Stimulated activated CD8-positive, alpha-beta memory T cell treated with anti-CD3 and anti-CD28 coated beads, Interleukin-15, amount 100 ng/mL, for 4 hours (primary cell): Measurements from ENCODE around the gene EIF3A.

Experiments used
- DNase-seq, 2 donors: peaks; one replicate each; pipeline ENCODE4 v3.0.0-alpha.2; 2020; ENCODE audit warnings: low read depth in 2 of 2

EIF3A gene

DNA sequence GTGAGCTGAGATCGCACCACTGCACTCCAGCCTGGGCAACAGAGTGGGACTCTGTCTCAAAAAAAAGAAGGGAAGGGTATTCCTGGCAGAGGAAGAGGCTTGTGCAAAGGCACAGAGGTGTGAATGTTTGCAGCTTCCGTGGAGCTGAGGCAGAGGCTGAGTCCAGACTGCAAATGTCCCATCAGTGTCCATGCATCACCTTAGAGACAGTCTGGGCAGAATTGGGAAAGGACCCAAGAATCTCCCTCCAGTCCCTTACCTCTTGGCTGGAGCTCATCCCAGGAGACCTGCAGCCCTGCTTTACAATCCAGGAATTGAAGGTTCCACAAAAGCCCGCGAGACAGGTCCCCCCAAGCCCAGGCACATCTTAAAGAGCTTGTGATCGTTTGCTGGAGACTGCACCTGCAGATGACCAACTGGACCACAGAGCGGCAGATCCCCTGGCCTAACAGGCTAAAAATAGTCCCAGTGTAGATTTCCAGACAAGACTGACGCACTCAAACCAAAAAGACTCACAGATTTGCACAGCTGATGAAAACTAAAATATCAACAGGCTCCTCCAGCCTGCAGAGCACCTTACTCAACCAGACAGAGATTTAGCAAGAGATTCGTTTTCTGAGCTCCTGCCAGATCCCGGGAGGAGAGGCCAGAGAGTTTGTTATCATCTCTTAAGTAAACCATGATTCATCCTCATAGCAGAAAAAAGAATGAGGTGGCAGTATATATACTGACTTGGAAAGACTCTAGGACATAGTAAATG lies 74.0 kb downstream of the EIF3A start:
- DNase-seq: no peak

DNA sequence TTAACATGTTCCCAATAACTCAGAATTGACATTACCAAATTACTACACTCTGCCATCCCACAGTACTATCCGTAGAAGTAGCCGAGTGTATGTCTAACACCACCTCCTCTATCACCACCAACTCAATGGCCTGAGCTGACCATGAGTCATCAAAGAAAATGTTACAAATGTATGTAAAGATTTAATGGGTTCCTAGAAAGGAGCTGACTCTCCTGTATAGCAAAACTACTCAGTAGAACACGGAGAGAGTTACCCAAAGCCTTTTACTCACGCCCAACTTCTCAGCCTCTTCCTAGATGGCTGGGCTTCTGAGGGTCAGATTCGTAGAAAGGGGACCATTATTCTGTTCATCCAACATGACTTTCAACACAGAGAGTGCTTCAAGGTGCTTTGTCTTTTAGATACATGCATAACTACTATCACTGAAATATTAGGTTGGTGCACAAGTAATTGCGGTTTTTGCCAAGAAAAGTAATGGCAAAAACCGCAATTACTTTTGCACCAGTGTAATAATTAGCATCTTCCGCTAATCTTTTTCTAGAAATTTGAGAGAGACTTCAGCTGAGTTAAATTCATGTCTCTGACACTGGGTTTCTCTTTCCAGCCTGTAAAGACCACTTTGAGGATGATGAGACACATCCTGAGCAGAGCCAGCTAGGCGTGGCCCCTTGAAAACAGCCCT lies 75.1 kb downstream of the EIF3A start:
- no peak for DNase-seq

DNA sequence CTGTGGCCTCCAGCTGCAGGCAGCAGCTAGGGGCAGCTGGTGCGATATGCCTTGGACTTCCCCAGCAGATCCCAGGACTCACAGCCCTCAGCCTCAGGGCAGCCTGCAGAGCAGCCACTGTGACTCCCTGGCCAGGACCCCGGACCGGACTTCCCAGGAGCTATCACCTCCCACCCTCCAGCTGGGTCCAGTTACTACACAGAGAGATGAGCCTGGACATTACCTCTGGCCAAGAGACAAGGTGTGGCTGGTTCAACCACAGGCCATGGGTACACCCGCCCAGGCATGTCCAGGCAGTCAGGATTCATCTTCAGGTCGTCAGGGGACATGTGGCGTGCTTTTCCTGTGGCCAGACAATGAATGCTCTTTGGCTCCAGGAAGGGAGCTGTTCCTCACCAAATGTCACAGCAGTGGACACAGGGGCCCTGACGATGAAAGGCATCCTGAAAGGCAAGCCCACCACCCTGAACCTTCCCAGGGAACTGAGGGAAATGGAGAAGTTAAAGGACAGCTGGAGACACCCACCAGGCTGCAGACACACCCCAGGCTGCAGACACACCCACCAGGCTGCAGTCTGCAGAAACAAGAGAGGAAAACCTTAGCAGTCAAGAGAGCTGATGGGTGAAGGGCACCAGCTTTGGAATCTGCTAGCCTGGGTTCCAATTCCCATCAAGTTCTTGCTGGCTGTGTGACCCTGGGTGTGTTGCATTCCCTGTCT lies 76.9 kb downstream of the EIF3A start:
- no peak for DNase-seq

DNA sequence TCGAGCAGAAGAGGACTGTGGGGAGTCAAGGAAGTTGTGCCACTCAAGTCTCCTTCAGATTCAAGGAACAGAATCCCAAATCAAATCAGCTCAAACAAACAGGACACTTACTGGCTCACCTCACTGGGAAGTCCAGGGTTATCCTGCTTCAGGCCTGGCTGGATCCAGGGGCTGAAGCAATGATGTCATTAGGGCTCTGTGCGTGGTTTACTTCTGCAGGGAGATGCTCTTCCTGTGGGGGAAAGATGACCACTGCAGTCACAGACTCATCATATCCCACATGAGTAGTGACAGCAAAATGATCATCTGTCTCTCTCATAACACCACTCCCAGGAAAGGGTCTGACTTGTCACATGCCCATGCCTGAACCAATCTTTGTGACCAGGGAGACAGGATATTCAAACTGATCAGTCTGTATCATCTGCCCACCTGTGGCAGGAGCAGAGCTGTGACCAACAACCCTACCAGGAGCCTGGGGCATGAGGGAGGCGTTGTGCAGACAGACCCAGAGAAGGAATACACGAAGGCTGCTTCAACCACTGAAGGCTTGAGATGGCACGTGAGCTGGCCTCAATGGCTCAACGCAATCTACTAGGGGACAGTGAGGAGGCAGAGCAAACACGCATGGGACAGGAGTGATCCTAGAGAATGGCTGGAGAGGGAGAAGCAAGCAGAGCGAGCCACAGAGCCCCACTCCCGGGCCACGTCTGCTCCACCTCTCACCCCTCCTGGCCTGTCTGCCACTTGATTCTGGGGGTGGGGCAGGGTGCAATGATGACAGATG lies 78.7 kb downstream of the EIF3A start:
- DNase-seq: no peak

DNA sequence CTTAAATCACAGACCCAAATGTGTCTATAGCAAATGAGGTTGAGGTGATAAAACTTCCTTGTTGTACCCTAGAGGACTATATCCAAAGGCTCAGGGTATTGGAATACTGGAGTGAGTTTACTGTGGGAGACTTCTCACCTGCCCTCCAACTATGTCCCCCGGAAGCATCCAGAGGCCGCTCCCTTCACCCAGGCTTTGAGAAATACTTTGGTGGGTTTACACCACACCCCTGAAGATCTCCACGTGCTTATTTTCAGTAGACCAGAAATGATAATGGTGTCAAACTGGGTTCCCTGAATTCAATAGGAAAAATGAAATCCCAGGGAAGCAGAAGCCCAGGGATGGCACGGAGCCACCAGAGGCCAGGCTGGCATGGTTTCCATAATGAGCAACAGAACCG lies 82.4 kb downstream of the EIF3A start:
- DNase-seq: no peak

DNA sequence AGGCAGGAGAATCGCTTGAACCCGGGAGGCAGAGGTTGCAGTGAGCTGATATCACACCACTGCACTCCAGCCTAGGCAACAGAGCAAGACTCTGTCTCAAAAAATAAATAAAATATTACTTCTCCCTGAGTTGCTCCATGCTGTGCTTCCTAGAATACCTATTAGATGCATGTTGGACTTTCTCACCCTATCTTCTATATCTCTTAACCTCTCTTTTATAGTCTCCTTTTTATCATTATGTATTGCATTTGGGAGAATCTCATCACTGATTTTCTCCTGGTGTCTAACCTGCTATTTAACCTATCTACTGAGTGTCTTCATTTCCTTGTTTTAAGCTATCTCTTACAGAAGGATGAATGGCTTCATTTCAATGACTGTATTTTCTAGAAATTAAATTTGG lies 83.2 kb downstream of the EIF3A start:
- DNase-seq: no peak

DNA sequence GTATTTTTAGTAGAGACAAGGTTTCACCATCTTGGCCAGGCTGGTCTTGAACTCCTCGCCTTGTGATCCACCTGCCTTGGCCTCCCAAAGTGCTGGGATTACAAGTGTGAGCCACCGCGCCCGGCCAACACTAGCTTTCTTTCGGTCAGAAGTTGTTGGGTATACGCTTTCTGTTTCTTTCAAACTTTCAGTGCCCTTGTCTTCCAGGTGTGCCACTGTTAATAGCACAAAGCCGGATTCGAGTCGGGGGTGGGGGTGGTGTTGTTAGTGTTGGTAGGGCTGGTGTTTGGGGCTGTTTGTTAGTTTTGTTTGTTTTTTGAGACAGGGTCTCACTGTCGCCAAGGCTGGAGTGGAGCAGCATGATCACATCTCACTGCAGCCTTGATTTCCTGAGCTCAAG lies 84.9 kb downstream of the EIF3A start:
- no peak for DNase-seq

DNA sequence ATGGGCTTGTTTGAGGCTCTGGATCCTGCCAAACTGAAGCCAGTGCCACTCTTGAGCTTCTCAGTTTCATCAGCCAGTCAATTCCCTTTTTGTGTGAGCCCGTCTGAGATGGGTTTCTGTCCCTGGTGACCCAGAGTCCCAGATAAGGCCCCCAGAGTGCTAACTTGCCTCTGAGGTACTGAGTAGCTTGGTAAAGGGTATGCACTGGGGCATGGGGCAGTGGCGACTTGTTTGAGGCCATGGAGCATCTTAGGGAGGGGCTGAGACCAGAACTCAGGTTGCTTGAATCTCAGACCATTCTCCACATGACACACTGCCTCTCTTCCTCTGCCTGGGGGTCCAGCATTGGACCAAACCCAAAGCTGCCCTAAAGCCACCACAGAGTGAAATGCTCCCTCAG lies 86.3 kb downstream of the EIF3A start:
- no peak for DNase-seq

DNA sequence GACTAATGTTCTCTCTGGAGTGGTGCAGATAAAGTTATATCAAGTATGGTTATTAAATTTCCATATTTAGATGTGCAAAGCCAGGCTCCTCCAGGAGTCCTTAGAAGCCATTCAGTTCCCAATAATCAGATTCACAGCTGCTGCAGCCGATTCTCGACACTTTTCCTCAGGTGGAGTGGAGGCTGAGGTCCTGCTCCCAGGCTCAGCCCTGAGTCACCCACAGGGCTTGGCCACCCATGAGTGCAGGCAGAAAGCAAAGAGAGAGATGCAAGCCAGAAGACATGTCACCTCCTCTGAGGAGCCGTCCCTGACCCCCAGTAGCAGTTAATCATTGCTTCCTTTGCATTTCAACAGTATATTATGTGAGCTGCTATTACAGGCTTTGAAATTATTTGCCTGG lies 87.4 kb downstream of the EIF3A start:
- no peak for DNase-seq

DNA sequence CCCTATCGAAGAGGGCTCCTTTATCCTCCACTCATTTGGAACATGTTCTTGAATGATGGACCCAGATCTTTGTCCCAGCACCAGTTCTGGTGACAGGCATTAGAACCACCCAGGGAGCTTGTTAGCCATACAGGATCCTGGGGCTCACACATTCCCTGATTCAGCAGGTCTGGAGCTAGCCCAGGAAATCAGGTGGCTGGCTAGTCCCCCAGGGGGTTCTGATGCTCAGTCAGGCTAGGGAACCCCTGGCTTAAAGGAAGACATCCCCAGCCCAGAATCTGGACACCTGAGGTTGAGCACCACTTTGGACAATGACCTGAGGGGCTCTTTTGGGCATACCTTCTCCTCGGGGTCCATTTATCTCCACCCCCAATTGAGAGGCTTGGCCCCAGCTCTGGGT lies 88.1 kb downstream of the EIF3A start:
- DNase-seq: no peak

DNA sequence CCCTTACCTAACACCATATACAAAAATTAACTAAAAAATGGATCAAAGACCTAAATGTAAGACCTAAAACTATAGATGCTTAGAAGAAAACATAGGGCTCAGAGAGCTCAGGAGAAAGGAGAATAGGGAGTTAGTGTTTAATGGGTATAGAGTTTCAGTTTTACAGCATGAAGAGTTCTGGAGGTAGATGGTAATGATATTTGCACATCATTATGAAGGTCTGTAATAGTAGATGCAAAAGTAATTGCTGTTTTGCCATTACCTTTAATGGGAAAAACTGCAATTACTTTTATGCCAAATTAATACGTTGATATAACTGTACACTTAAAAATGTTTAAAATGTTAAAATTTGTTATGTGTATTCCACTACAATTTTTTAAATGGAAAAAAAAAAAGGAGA lies 90.3 kb downstream of the EIF3A start:
- no peak for DNase-seq

DNA sequence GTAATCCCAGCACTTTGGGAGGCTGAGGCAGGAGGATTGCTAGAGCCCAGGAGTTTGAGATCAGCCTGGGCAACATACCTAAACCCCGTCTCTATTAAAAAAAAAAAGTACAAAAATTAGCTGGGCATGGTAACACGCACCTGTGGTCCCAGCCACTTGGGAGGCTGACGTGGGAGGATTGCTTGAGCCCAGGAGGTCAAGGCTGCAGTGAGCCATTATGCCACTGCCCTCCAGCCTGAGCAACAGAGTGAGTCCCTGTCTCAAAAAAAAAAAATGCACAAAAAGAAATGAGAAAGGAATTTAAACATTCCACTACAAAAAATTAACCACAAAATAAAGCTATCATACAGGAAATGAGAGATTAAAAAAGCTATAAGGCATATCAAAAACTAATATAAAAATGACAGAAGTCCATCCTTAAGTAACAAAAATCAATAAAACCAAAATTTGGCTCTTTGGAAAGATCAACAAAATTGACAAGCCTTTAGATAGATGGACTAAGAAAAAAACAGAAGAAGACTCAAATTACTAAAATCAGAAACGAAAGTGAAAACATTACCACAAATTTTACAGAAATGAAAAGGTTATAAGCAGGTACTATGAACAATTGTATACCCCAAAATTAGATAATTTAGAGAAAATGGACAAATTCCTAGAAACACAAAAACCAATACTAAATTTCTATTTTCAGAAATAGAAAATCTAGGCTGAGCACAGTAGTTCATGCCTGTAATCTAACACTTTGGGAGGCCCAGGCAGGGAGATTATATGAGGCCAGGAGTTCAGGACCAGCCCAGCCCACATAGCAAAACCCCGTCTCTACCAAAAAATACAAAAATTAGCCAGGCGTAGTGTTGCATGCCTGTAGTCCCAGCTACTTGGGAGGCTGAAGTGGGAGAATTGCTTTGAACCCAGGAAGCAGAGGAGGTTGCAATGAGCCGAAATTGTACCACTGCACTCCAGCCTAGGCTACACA lies 93.5 kb downstream of the EIF3A start:
- no peak for DNase-seq

DNA sequence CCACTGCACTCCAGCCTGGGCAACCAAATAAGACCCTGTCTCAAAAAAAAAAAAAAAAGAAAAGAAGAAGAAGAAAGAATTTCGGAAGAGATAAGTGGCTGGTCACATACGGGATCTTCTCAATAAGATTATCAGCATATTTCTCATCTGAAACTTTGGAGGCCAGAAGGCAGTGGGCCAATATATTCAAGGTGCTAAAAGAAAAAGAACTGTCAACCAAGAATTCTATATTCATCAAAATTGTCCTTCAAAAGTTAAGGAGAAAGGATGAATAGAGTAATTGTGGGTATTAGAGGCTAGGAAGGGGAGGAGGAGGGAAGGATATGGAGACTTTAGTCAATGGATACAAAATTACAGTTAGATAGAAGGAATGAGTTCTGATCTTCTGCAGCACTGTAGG lies 95.0 kb downstream of the EIF3A start:
- DNase-seq: no peak
